Limb (tissue), 2 donors: Measurements from ENCODE around the gene JUN.

Experiments
- DNase-seq, 2 donors: peaks; one replicate each; pipeline ENCODE4 v3.0.0-alpha.2; 2016; ENCODE audit errors: extremely low spot score in 2 of 2

Gene JUN

GRCh38 chr1:58784758-58785441, 1.1 kb upstream of the JUN start:
- peak; percentile 89 to 93 for DNase-seq

- peak in 1 of 2 donors; percentile 80 for DNase-seq
Measured at GRCh38 chr1:58783090-58783992, 506 bp downstream of the JUN start.

- DNase-seq: peak in 1 of 2 donors; percentile 72
Measured at GRCh38 chr1:58782178-58783089, 1.4 kb downstream of the JUN start.

GRCh38 chr1:58781541-58782177, 2.2 kb downstream of the JUN start:
- DNase-seq: peak; percentile 67 to 85

- peak in 1 of 2 donors; percentile 42 for DNase-seq
Measured at GRCh38 chr1:58780836-58781452, 2.9 kb downstream of the JUN start.

- no peak for DNase-seq
Measured at GRCh38 chr1:58780411-58780810, 3.4 kb downstream of the JUN start.

GRCh38 chr1:58779801-58780382, 4.0 kb downstream of the JUN start:
- peak in 1 of 2 donors; percentile 72 for DNase-seq

GRCh38 chr1:58779059-58779754, 4.6 kb downstream of the JUN start:
- no peak for DNase-seq

GRCh38 chr1:58778385-58779000, 5.4 kb downstream of the JUN start:
- no peak for DNase-seq

GRCh38 chr1:58774027-58774426, 9.8 kb downstream of the JUN start:
- DNase-seq: no peak

- peak; percentile 41 to 68 for DNase-seq
Measured at GRCh38 chr1:58773406-58773840, 10.4 kb downstream of the JUN start.

- no peak for DNase-seq
Measured at GRCh38 chr1:58769809-58770320, 14.0 kb downstream of the JUN start.

- peak; percentile 48 to 85 for DNase-seq
Measured at GRCh38 chr1:58768971-58769808, 14.7 kb downstream of the JUN start.

GRCh38 chr1:58768191-58768731, 15.6 kb downstream of the JUN start:
- DNase-seq: no peak

GRCh38 chr1:58767143-58767542, 16.7 kb downstream of the JUN start:
- DNase-seq: no peak

- DNase-seq: no peak
Measured at GRCh38 chr1:58765441-58765840, 18.4 kb downstream of the JUN start.

GRCh38 chr1:58765006-58765405, 18.8 kb downstream of the JUN start:
- DNase-seq: no peak
